ENCODE measurements around the gene MAGOH.
"Not testable (repeated sequence)": the region's sequence is repeated elsewhere in the genome, so short reads cannot be mapped to it uniquely, and the experiment has no call there.

The MAGOH gene

DNA sequence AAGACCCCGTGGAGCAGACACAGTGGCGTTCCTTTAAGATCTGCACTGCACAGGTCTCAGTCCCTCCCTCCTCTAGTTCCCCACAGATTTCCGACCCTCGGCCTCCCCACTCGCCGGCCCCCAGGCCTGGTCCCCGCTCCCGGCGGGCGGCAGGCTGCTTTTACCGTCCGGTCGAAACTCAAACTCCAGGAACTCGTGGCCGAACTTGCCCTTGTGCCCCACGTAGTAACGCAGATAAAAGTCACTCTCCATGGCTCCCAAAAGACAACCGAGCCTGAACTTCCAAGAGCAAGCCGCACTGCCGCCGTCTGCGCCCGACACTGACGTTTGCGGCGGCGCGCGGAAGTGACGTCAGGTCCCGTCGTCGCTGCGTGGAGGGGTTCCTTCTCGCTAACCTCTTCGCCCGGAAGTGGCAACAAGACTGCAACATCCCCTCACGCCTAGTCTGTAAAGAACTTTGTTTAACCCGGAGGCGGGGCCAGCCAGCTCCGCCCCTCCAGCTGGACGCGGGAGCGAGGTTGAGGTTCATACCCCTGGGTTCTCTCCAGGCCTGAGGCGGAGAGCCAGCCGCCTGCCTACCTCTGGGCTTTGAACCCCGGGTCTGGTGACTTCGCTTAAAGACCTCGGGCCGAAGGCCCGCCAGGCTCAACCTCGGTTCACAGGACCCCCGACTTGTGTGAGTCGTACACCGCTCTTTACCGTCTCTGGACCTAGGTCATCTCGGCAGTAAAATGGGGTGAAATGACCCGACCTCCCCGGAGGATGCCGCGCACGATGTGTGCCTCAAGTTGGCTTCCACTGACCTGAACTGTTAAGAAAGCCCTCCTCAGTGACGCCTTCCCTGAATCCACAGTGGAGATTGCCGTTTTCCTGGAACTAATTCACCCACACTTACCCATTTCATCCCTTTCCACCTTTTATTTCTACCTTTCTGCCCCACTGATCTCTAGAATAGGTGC lies at the start of gene MAGOH:
Gene MAGOH, minus strand, starts transcription at position 322 of the 959 bp plus-strand sequence. Its CDS starts 70 bp downstream, at position 252.
- DNase-seq (ENCODE audit: low read depth in 2 of 2) = peak; percentile 91 to 95

- DNase-seq (ENCODE audit: low read depth in 2 of 2) = no peak
Observed at GRCh38 chr1:53286955-53287354, 48.6 kb upstream of the MAGOH start.

DNA sequence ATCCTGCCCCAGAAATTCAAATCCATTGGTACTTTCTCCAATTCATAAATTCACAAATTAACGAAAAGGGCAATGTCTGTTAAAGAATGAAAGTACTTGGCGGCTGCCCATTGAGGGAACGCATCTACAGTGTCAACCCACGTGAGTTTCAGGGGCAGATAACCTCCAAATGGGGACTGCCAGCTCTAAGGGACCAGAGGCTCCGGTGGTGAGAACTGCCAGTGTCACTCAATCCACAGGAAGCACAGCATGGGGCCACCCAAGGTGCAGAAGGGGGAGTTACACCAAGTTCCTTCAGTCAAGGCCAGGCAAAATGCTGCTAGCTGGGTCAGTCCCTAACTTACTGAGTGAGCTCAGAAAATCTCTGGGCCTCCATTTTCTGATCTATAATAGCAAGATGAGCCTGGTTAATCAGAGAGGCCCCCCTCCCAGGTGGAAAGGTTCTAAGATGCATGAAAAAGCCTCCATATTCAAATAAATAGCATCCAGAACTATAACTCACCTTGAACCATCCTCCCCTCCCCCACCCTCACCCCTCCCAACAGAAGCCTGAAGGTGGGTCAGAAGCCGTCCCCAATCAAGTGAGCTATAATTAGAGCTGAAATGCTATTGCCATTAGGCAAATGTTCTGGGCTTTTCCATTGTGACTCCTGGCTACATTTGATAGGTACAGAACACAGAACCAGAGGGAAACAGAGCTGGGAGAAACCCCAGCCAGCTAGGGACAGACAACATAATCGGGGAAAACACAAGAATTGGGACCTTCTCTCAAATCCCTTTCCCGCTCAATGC lies 47.8 kb upstream of the MAGOH start:
- no peak for DNase-seq (ENCODE audit: low read depth in 2 of 2)

DNA sequence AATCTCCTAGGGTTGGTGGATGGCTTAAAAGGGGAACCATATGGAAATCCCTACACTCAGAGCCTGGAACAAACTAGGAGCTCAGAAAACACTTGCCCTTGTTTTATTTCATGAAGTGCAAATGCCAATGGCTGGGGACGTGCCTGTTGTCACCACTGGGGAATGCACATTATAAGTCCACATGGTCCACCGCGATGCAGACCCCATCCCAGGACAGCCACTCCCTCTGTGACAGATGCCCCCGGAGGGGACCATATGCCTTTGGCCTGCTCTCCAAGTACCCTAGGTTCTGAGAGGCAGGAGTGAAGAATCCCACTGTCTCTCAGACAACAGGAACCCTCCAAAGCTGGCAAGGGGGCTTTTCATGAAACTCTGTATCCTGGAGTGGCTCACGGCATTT lies 47.2 kb upstream of the MAGOH start:
- DNase-seq (ENCODE audit: low read depth in 2 of 2) = no peak

DNA sequence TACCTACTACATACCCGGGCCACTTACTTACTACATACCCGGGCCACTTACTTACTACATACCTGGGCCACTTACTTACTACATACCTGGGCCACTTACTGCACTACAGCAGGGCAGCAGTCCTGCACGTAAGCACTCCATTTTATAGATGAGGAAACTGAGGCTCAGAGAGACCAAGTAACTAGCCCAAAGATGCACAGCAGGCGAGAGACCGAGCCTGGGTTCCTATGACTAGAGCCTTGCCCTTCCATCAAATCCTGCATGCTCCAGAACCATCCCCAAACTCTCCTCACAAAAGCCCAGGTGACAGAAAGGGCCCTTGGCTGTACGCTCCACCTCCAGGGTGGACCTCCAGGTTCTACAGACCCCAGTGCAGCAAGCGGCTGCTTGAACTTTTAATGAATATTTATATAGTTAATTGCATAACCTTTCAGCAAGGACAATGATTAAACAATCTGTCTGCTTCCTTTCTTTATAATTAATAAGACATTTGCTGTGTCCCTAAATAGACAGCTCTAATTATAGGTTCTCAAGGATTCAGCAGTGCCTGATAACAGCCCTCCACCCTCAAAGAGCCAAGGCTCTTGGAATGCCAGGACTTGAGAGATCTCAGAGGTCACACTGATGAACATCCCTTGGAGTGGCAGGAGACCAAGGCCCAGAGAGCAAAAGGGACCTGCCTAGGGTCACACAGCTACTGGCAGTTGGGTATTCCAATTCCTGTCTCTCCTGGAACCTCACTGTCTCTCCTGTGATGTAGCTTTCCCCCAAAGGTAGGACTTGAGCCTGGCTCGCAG lies 46.1 kb upstream of the MAGOH start:
- no peak for DNase-seq (ENCODE audit: low read depth in 2 of 2)

GRCh38 chr1:53283156-53283555 lies 44.8 kb upstream of the MAGOH start:
- DNase-seq (ENCODE audit: low read depth in 2 of 2) = not testable (repeated sequence)

- DNase-seq (ENCODE audit: low read depth in 2 of 2) = no peak
Observed at GRCh38 chr1:53281133-53281532, 42.8 kb upstream of the MAGOH start.

- no peak for DNase-seq (ENCODE audit: low read depth in 2 of 2)
Observed at GRCh38 chr1:53280496-53280895, 42.2 kb upstream of the MAGOH start.

GRCh38 chr1:53279296-53280200 lies 41.2 kb upstream of the MAGOH start:
- DNase-seq (ENCODE audit: low read depth in 2 of 2) = no peak

DNA sequence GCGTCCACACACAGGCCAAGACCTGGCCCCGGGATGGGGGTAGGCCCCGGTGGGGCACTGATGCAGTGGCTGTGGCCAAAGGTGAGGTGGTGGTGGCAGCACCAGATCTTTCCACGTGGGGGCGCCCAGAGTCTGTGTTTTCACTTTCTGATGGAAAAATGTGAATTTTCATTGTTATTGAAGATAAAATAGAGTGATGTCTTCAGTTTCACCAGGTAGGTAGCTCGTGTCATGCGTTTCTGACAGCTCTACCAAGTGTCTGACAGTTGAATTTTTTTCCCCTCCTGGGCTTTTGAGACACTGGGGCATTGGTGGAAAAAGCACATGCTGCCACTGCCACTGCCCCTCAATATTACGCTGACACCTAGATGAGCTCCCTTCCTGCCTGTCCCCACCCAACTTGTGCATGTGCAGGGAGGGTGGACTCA lies 40.0 kb upstream of the MAGOH start:
- peak; percentile 56 to 70 for DNase-seq (ENCODE audit: low read depth in 2 of 2)

DNA sequence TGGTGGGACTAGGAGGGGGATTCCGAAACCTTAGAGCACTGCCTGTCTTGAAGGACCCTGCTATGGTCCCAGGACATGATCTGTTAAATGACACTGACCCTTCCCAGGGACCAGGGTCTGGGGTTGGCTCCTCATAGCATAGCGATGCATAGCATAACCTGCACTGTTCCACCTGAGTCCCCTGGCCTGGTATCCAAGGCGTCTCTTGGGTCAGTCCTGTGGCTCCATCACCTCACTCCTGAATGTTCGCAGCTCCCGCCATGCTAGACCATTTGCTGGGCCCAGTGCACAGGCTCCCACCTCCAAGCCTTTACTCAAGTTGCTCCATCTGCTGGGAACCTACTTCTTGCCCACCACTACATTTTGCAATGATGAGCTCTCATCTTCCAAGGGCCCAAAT lies 39.0 kb upstream of the MAGOH start:
- DNase-seq (ENCODE audit: low read depth in 2 of 2) = no peak

GRCh38 chr1:53276902-53277281 lies 38.6 kb upstream of the MAGOH start:
- DNase-seq (ENCODE audit: low read depth in 2 of 2) = no peak

- no peak for DNase-seq (ENCODE audit: low read depth in 2 of 2)
Observed at GRCh38 chr1:53276153-53276901, 38.0 kb upstream of the MAGOH start.

DNA sequence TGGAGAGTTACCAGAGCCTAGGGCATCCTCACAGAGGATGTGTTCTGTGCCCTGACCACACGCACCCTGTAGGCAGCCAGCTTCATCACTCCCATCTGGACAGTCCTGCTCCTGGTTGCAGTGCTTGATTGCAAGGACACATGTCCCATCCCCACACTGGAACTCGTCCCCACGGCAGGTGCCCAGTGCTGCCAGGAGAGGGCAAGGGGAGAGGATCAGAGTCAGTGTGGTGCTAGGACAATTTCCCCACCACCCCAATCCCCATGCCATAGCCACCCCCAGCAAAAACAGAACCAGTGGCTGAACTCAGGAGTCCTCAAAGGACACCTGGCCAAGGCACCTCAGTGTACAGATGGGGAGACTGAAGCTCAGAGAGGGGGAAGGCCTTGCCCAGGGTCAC lies 37.2 kb upstream of the MAGOH start:
- DNase-seq (ENCODE audit: low read depth in 2 of 2) = no peak

GRCh38 chr1:53274541-53275185 lies 36.3 kb upstream of the MAGOH start:
- no peak for DNase-seq (ENCODE audit: low read depth in 2 of 2)

DNA sequence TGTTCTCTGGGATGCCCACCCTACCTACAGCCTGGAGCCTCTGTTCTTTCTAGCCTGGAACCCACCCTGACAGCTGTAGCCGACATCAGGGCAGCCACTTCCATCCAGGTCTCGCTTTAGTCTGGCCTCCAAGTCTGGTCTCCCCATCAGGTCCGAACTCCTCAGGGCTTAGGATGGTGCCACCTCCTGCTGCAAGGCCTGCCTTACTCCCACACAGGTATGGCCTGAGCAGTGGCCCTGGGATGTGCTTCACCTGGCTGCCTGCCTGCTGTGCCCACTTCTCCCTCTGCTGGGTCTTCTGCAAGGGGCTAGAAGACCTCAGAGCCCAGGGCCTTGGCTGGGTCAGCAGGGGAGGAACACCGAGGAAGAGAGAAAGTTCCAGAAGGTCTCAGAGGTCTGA lies 35.7 kb upstream of the MAGOH start:
- no peak for DNase-seq (ENCODE audit: low read depth in 2 of 2)

- DNase-seq (ENCODE audit: low read depth in 2 of 2) = no peak
Observed at GRCh38 chr1:53273526-53273925, 35.2 kb upstream of the MAGOH start.

- DNase-seq (ENCODE audit: low read depth in 2 of 2) = no peak
Observed at GRCh38 chr1:53272349-53272748, 34.0 kb upstream of the MAGOH start.

DNA sequence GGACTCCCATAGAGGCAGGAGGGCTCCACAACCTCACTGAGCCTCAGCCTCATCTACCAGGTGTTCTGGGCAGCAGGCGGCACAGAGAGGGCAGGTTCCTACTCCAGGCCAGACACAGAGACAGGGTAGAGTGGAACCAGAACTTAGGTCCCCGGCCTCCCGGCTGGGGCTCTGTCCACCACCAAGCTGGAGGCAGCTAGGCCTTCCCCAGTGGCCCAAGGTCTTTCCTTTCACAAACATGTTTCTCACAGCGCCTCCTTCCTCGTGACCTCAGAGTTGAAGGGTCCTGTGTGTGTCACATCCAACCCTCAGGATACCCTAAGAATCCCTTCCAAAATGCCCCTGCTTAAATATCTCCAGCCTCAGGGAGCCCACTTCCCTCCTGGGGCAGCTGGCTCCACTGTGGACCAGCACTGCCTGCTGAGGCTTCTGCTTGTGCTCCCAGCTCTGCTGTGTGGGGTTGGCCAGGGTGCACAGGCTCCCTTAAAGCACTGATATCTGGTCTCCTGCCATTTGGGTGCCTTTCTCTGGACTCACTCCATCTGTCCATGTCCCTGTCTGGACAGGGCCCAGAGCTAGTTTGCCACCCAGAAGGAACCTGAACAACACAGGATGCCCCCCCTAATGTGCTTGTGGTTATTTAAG lies 33.2 kb upstream of the MAGOH start:
- DNase-seq (ENCODE audit: low read depth in 2 of 2) = no peak

Data from stimulated activated CD4-positive, alpha-beta T cell treated with anti-CD3 and anti-CD28 coated beads, Interleukin-4, amount 100 ng/mL, for 48 hours (primary cell).